Left lobe of liver (tissue), 2 donors: Measurements from ENCODE around the gene TBC1D1. TPM values are rescaled to one million over a fixed set of nuclear protein-coding genes. Genes with fewer than 3 reads are reported as not detected.
A peak's percentile ranks its signal among the peaks of the same experiment; 100 is the strongest.

ENCODE experiments used
- ATAC-seq: fragments of 200-7000 bp; cut with Tn5 transposase; one replicate; pipeline ENCODE4 v1.9.1; 2020; ENCODE audit warnings: mild to moderate bottlenecking, moderate library complexity
- DNase-seq: peaks from one replicate; pipeline ENCODE4 v3.0.0-alpha.2; 2020; ENCODE audit warnings: low spot score
- total RNA-seq: library from RNA; stranded (reverse); gene quantifications from one replicate; pipeline ENCODE4 v1.2.1, GENCODE V29; 2021
- donor health status: DM: no; HTN: no; CAD: no; lungs with moderate emphysema.
- donor health status: DM: no; HTN: yes; CAD: no.

Gene TBC1D1
- total RNA-seq, result 28.0 TPM

GRCh38 chr4:37890801-37891259 is at the start of gene TBC1D1:
Gene TBC1D1, plus strand, starts transcription at chr4:37891084. Its CDS starts 11,012 bp downstream, at chr4:37902096.
- peak; percentile 68 for ATAC-seq
- peak; percentile 61 for DNase-seq

- peak; percentile 29 for ATAC-seq
- no peak for DNase-seq
These were observed 46.7 kb upstream of the TBC1D1 start for GRCh38 chr4:37844204-37844603.

DNA sequence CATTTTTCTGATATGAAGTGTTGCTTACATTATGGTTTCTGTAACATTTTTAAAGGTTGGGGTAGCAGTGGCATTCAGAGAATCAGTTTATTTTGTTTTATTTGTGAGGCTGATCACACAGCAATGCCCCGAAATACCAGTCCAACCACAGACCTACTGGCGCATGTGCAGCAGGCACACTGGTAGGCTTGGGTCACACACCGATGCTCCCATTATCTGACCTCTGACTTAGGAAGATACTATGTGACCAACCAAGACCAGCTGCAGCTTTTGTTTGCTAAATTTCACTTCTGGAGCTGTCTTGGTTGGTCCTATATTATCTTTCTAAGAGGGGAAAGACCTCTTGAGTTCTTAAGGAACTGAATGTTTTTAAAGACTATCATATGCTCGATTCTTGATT is 45.7 kb upstream of the TBC1D1 start:
- DNase-seq (no peak), ATAC-seq (no peak)

- ATAC-seq, result no peak
- DNase-seq, result no peak
These were observed 43.5 kb upstream of the TBC1D1 start for GRCh38 chr4:37847311-37847884.

- ATAC-seq, result no peak
- DNase-seq, result no peak
These were observed 38.5 kb upstream of the TBC1D1 start for GRCh38 chr4:37852376-37852775.

DNA sequence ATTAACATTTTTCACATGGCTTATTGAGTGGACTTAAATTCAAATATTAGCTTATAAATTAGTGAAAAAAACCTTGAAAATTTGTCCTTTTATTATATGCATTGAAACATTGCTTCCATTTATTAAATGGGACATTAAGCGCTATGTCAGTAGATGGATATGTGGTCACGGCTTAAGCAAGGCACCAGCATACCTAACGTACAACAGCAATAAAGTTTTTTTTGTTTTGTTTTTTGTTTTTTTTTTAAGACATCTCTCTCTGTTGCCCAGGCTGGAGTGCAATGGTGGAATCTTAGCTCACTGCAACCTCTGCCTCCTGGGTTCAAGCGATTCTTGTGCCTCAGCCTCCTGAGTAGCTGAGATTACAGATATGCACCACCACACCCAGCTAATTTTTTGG is 32.8 kb upstream of the TBC1D1 start:
- no peak for DNase-seq
- no peak for ATAC-seq

- no peak for DNase-seq
- no peak for ATAC-seq
These were observed 32.0 kb upstream of the TBC1D1 start for GRCh38 chr4:37858872-37859271.

GRCh38 chr4:37860266-37860665 is 30.6 kb upstream of the TBC1D1 start:
- ATAC-seq, result no peak
- DNase-seq, result no peak

- ATAC-seq (no peak), DNase-seq (no peak)
These were observed 27.9 kb upstream of the TBC1D1 start for GRCh38 chr4:37862961-37863360.

DNA sequence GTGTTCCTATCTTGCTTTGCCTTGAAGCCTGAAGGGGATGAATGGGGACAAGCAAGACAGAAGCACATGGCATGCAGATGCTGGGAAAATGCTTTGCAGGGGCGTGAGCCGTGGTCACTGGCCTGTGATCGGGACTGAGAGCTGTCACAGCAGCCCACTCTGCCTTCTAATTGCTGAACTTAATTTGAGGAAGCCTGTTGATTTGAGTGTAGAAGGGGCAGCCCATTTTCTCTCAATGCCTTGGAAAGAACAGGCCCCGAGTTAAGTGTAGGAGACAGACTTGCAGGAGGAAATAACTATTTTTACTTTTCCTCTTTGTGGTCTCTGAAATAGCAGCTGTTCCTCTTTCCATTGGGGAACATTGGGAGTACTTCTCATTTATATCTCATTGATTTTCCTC is 26.1 kb upstream of the TBC1D1 start:
- ATAC-seq, result no peak
- DNase-seq, result no peak

DNA sequence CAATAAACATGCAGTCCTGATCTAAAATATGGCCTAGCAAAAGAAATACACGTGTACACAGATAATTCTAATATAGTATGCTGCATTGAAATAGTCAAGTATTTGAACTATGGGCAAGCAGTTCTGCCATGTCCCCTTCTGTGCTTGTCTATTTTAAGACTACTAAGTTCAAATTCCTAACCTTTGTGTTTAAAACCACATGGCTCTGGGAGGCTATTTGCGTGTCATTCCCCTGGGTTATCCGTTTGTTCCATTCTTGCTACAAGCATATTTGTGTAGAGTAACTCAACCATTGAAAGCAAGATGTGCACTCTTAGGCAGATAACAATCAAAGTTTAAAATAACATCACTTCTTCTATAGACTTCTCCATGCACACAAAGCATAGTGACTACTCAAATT is 25.4 kb upstream of the TBC1D1 start:
- ATAC-seq (peak; percentile 29), DNase-seq (no peak)

- DNase-seq, result no peak
- ATAC-seq, result no peak
These were observed 23.8 kb upstream of the TBC1D1 start for GRCh38 chr4:37867102-37867501.

- DNase-seq, result no peak
- ATAC-seq, result no peak
These were observed 22.6 kb upstream of the TBC1D1 start for GRCh38 chr4:37868238-37868637.

- DNase-seq (no peak), ATAC-seq (no peak)
These were observed 18.4 kb upstream of the TBC1D1 start for GRCh38 chr4:37872310-37872988.

GRCh38 chr4:37873386-37873785 is 17.5 kb upstream of the TBC1D1 start:
- no peak for DNase-seq

GRCh38 chr4:37876156-37876555 is 14.7 kb upstream of the TBC1D1 start:
- DNase-seq, result no peak
- no peak for ATAC-seq

More at GRCh38 chr4:37873386-37873785, 17.5 kb upstream of the TBC1D1 start:
- peak; percentile 78 for ATAC-seq

DNA sequence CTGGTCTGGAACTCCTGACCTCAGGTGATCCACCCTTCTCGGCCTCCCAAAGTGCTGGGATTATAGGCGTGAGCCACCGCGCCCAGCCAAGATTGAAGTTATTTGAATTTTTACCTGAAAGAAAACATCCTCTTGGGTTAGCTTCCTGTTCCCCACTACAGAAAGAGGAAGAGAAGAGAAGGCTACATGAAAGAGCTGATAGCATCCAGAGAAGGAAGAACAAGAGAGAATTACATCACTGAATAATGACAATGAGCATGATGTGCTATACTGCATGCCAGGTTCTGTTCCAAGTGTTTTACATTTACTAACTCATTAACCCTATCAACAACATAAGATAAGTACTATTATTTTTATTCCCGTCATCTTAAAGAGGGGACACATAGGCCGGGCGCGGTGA is 11.5 kb upstream of the TBC1D1 start:
- ATAC-seq (no peak), DNase-seq (no peak)

DNA sequence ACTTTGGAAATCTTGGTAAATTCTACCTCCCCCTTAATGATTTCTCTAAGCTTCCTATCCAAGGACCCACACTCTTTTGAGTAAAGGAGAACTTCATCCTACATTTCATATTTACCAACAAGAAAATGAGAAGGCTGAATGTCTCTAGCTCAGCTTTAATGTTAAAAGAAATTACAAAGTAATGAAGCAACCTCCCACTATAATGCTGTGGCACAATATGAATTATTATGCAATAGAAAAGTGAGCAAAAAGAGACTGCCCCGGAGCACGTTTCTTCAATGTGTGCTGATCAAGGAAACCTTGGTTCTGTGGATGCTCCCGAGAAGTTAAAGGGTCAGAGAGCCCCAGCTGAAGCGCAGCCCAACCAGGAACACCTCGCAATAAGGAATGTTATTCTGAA is 9.1 kb upstream of the TBC1D1 start:
- ATAC-seq, result no peak
- DNase-seq, result no peak

- ATAC-seq (no peak), DNase-seq (no peak)
These were observed 8.1 kb upstream of the TBC1D1 start for GRCh38 chr4:37882665-37883296.

GRCh38 chr4:37884855-37885487 is 5.9 kb upstream of the TBC1D1 start:
- DNase-seq, result no peak
- no peak for ATAC-seq

DNA sequence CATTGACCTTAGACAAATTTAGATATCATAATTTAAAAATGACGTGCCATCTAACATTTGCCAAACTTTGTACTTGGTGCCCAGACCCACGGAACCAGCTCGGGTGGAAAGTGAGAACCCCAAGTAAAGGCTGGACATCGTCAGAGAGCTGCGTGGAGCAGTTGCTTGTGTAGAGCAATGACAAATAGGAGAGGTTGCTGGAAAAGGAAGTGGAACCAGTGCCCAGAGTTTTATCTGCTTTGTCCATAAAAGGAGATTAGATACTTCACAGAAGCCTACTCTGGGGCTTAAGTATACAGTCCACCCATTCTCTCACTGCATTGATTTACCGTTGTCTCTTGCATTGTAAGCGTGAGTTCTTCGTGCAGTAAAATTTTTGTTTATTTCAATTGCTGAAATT is 5.4 kb upstream of the TBC1D1 start:
- peak; percentile 5 for ATAC-seq
- no peak for DNase-seq
